NCI-H2196 treated with DMSO at 0.1 percent for 48 hours (cell line): Measurements from ENCODE around the gene SLC29A2.

Experiments
- DNase-seq: peaks from one replicate; lab custom pipeline; 2025; ENCODE audit not compliant: unreplicated experiment; lab: John Stamatoyannopoulos, UW

Gene SLC29A2

GRCh38 chr11:66371627-66372415 is at the start of gene SLC29A2:
Gene SLC29A2 (minus strand): TSS chr11:66371760. CDS start chr11:66371591, 169 bp downstream.
- peak; percentile 80 for DNase-seq

- DNase-seq: no peak
Measured at GRCh38 chr11:66420671-66421476, 49.3 kb upstream of the SLC29A2 start, which contains the start of gene NPAS4. Gene NPAS4 (plus strand): TSS chr11:66421035. CDS start chr11:66421180, 145 bp downstream.

- DNase-seq: no peak
Measured at GRCh38 chr11:66419825-66420224, 48.3 kb upstream of the SLC29A2 start.

- DNase-seq: no peak
Measured at GRCh38 chr11:66418986-66419308, 47.4 kb upstream of the SLC29A2 start.

- peak; percentile 86 for DNase-seq
Measured at GRCh38 chr11:66418168-66418985, 46.8 kb upstream of the SLC29A2 start.

- no peak for DNase-seq
Measured at GRCh38 chr11:66417000-66417399, 45.4 kb upstream of the SLC29A2 start.

- DNase-seq: no peak
Measured at GRCh38 chr11:66415423-66415822, 43.9 kb upstream of the SLC29A2 start.

GRCh38 chr11:66414120-66414934 is 42.8 kb upstream of the SLC29A2 start:
- no peak for DNase-seq

- no peak for DNase-seq
Measured at GRCh38 chr11:66413167-66413566, 41.6 kb upstream of the SLC29A2 start.

GRCh38 chr11:66412110-66412509 is 40.5 kb upstream of the SLC29A2 start:
- DNase-seq: no peak

GRCh38 chr11:66411323-66411722 is 39.8 kb upstream of the SLC29A2 start:
- no peak for DNase-seq

- DNase-seq: no peak
Measured at GRCh38 chr11:66410191-66410590, 38.6 kb upstream of the SLC29A2 start.

- DNase-seq: no peak
Measured at GRCh38 chr11:66409226-66409625, 37.7 kb upstream of the SLC29A2 start.

- peak; percentile 90 for DNase-seq
Measured at GRCh38 chr11:66408488-66409214, 37.1 kb upstream of the SLC29A2 start.

GRCh38 chr11:66407651-66408050 is 36.1 kb upstream of the SLC29A2 start:
- DNase-seq: no peak

GRCh38 chr11:66393954-66394353 is 22.4 kb upstream of the SLC29A2 start:
- no peak for DNase-seq

GRCh38 chr11:66391322-66391721 is 19.8 kb upstream of the SLC29A2 start:
- DNase-seq: no peak

- peak; percentile 46 for DNase-seq
Measured at GRCh38 chr11:66388780-66389386, 17.3 kb upstream of the SLC29A2 start.
